Measurements from ENCODE around the gene SMC1B.
"Not testable (repeated sequence)": the region's sequence is repeated elsewhere in the genome, so short reads cannot be mapped to it uniquely, and the experiment has no call there.

The SMC1B gene

GRCh38 chr22:45413013-45413367 is 409 bp downstream of the SMC1B start:
- Histone ChIP-seq H3K4me2 (ENCODE audit: low read length) (peak overlapping the region; percentile 83), H3K4me1 (ENCODE audit: control insufficient read depth, insufficient read depth, low read length) (peaks cover 9% of the 10 kb centered on the region), H3K36me3 (ENCODE audit: insufficient read depth, low read length) (no peaks in the 10 kb centered on the region), H3K9ac (ENCODE audit: low read depth, low read length) (no peak overlapping the region), H3K9me3 (replicated peaks; ENCODE audit: low read length) (no peaks in the 10 kb centered on the region), H3K27me3 (ENCODE audit: control insufficient read depth, insufficient read depth, low read length) (peaks cover 5% of the 10 kb centered on the region), H3K4me3 (ENCODE audit: low read length) (peak overlapping the region; percentile 63)

- Histone ChIP-seq H3K9ac (ENCODE audit: low read depth, low read length) (no peak overlapping the region), H3K4me1 (ENCODE audit: control insufficient read depth, insufficient read depth, low read length) (no peaks in the 10 kb centered on the region), H3K9me3 (replicated peaks; ENCODE audit: low read length) (no peaks in the 10 kb centered on the region), H3K4me3 (ENCODE audit: low read length) (no peak overlapping the region), H3K36me3 (ENCODE audit: insufficient read depth, low read length) (no peaks in the 10 kb centered on the region), H3K4me2 (ENCODE audit: low read length) (no peak overlapping the region), H3K27me3 (ENCODE audit: control insufficient read depth, insufficient read depth, low read length) (peaks cover 20% of the 10 kb centered on the region)
Measured at GRCh38 chr22:45407793-45408192, 5.6 kb downstream of the SMC1B start.

GRCh38 chr22:45402466-45402985 is 10.9 kb downstream of the SMC1B start:
- H3K9ac ChIP-seq (ENCODE audit: low read depth, low read length): no peak overlapping the region
- H3K27me3 ChIP-seq (ENCODE audit: control insufficient read depth, insufficient read depth, low read length): peaks cover 52% of the 10 kb centered on the region
- H3K4me3 ChIP-seq (ENCODE audit: low read length): no peak overlapping the region
- H3K9me3 ChIP-seq (replicated peaks; ENCODE audit: low read length): no peaks in the 10 kb centered on the region
- no peaks in the 10 kb centered on the region for H3K4me1 ChIP-seq (ENCODE audit: control insufficient read depth, insufficient read depth, low read length)
- H3K4me2 ChIP-seq (ENCODE audit: low read length): no peak overlapping the region
- no peaks in the 10 kb centered on the region for H3K36me3 ChIP-seq (ENCODE audit: insufficient read depth, low read length)

- H3K9me3 ChIP-seq (replicated peaks; ENCODE audit: low read length): no peaks in the 10 kb centered on the region
- H3K4me3 ChIP-seq (ENCODE audit: low read length): no peak overlapping the region
- H3K4me2 ChIP-seq (ENCODE audit: low read length): no peak overlapping the region
- H3K36me3 ChIP-seq (ENCODE audit: insufficient read depth, low read length): no peaks in the 10 kb centered on the region
- H3K9ac ChIP-seq (ENCODE audit: low read depth, low read length): no peak overlapping the region
- H3K27me3 ChIP-seq (ENCODE audit: control insufficient read depth, insufficient read depth, low read length): peaks cover 61% of the 10 kb centered on the region
- H3K4me1 ChIP-seq (ENCODE audit: control insufficient read depth, insufficient read depth, low read length): no peaks in the 10 kb centered on the region
Measured at GRCh38 chr22:45399712-45400445, 13.5 kb downstream of the SMC1B start.

GRCh38 chr22:45398214-45398613 is 15.2 kb downstream of the SMC1B start:
- Histone ChIP-seq H3K4me2 (ENCODE audit: low read length) (no peak overlapping the region), H3K4me3 (ENCODE audit: low read length) (no peak overlapping the region), H3K36me3 (ENCODE audit: insufficient read depth, low read length) (no peaks in the 10 kb centered on the region), H3K9ac (ENCODE audit: low read depth, low read length) (no peak overlapping the region), H3K27me3 (ENCODE audit: control insufficient read depth, insufficient read depth, low read length) (peaks cover 61% of the 10 kb centered on the region), H3K9me3 (replicated peaks; ENCODE audit: low read length) (no peaks in the 10 kb centered on the region), H3K4me1 (ENCODE audit: control insufficient read depth, insufficient read depth, low read length) (no peaks in the 10 kb centered on the region)

GRCh38 chr22:45397806-45398205 is 15.6 kb downstream of the SMC1B start:
- Histone ChIP-seq H3K9me3 (replicated peaks; ENCODE audit: low read length) (no peaks in the 10 kb centered on the region), H3K4me1 (ENCODE audit: control insufficient read depth, insufficient read depth, low read length) (no peaks in the 10 kb centered on the region), H3K4me3 (ENCODE audit: low read length) (no peak overlapping the region), H3K9ac (ENCODE audit: low read depth, low read length) (no peak overlapping the region), H3K36me3 (ENCODE audit: insufficient read depth, low read length) (no peaks in the 10 kb centered on the region), H3K27me3 (ENCODE audit: control insufficient read depth, insufficient read depth, low read length) (peaks cover 56% of the 10 kb centered on the region), H3K4me2 (ENCODE audit: low read length) (no peak overlapping the region)

- Histone ChIP-seq H3K9ac (ENCODE audit: low read depth, low read length) (no peak overlapping the region), H3K4me2 (ENCODE audit: low read length) (no peak overlapping the region), H3K4me1 (ENCODE audit: control insufficient read depth, insufficient read depth, low read length) (no peaks in the 10 kb centered on the region), H3K36me3 (ENCODE audit: insufficient read depth, low read length) (no peaks in the 10 kb centered on the region), H3K4me3 (ENCODE audit: low read length) (no peak overlapping the region), H3K27me3 (ENCODE audit: control insufficient read depth, insufficient read depth, low read length) (peaks cover 38% of the 10 kb centered on the region), H3K9me3 (replicated peaks; ENCODE audit: low read length) (no peaks in the 10 kb centered on the region)
Measured at GRCh38 chr22:45389546-45389945, 23.9 kb downstream of the SMC1B start.

- Histone ChIP-seq H3K36me3 (ENCODE audit: insufficient read depth, low read length) (no peaks in the 10 kb centered on the region), H3K9ac (ENCODE audit: low read depth, low read length) (no peak overlapping the region), H3K9me3 (replicated peaks; ENCODE audit: low read length) (no peaks in the 10 kb centered on the region), H3K4me3 (ENCODE audit: low read length) (no peak overlapping the region), H3K27me3 (ENCODE audit: control insufficient read depth, insufficient read depth, low read length) (peaks cover 21% of the 10 kb centered on the region), H3K4me1 (ENCODE audit: control insufficient read depth, insufficient read depth, low read length) (no peaks in the 10 kb centered on the region), H3K4me2 (ENCODE audit: low read length) (no peak overlapping the region)
Measured at GRCh38 chr22:45381348-45381747, 32.1 kb downstream of the SMC1B start.

- Histone ChIP-seq H3K9me3 (replicated peaks; ENCODE audit: low read length) (no peaks in the 10 kb centered on the region), H3K4me3 (ENCODE audit: low read length) (no peak overlapping the region), H3K27me3 (ENCODE audit: control insufficient read depth, insufficient read depth, low read length) (peaks cover 24% of the 10 kb centered on the region), H3K4me2 (ENCODE audit: low read length) (no peak overlapping the region), H3K4me1 (ENCODE audit: control insufficient read depth, insufficient read depth, low read length) (no peaks in the 10 kb centered on the region), H3K9ac (ENCODE audit: low read depth, low read length) (no peak overlapping the region), H3K36me3 (ENCODE audit: insufficient read depth, low read length) (no peaks in the 10 kb centered on the region)
Measured at GRCh38 chr22:45376703-45377102, 36.7 kb downstream of the SMC1B start.

- H3K27me3 ChIP-seq (ENCODE audit: control insufficient read depth, insufficient read depth, low read length): peaks cover 27% of the 10 kb centered on the region
- no peak overlapping the region for H3K4me2 ChIP-seq (ENCODE audit: low read length)
- no peak overlapping the region for H3K9ac ChIP-seq (ENCODE audit: low read depth, low read length)
- H3K36me3 ChIP-seq (ENCODE audit: insufficient read depth, low read length): no peaks in the 10 kb centered on the region
- no peak overlapping the region for H3K4me3 ChIP-seq (ENCODE audit: low read length)
- H3K9me3 ChIP-seq (replicated peaks; ENCODE audit: low read length): no peaks in the 10 kb centered on the region
- H3K4me1 ChIP-seq (ENCODE audit: control insufficient read depth, insufficient read depth, low read length): no peaks in the 10 kb centered on the region
Measured at GRCh38 chr22:45376009-45376408, 37.4 kb downstream of the SMC1B start.

- H3K4me1 ChIP-seq (ENCODE audit: control insufficient read depth, insufficient read depth, low read length); H3K36me3 ChIP-seq (ENCODE audit: insufficient read depth, low read length); H3K4me3 ChIP-seq (ENCODE audit: low read length); H3K9me3 ChIP-seq (replicated peaks; ENCODE audit: low read length); H3K4me2 ChIP-seq (ENCODE audit: low read length); H3K9ac ChIP-seq (ENCODE audit: low read depth, low read length): not testable (repeated sequence)
- peaks cover 30% of the 10 kb centered on the region for H3K27me3 ChIP-seq (ENCODE audit: control insufficient read depth, insufficient read depth, low read length)
Measured at GRCh38 chr22:45373592-45373991, 39.8 kb downstream of the SMC1B start.

GRCh38 chr22:45366713-45367112 is 46.7 kb downstream of the SMC1B start:
- Histone ChIP-seq H3K4me3 (ENCODE audit: low read length) (no peak overlapping the region), H3K27me3 (ENCODE audit: control insufficient read depth, insufficient read depth, low read length) (peaks cover 18% of the 10 kb centered on the region), H3K9me3 (replicated peaks; ENCODE audit: low read length) (peaks cover 7% of the 10 kb centered on the region), H3K4me2 (ENCODE audit: low read length) (no peak overlapping the region), H3K36me3 (ENCODE audit: insufficient read depth, low read length) (no peaks in the 10 kb centered on the region), H3K9ac (ENCODE audit: low read depth, low read length) (no peak overlapping the region), H3K4me1 (ENCODE audit: control insufficient read depth, insufficient read depth, low read length) (no peaks in the 10 kb centered on the region)

Measured in skeletal muscle satellite cell (primary cell).